GM12874 (cell line): ENCODE data around the gene YPEL3.

ENCODE experiments used
- TF ChIP-seq, protein P1 (sequence below): IDR thresholded peaks from 2 replicates; pipeline ENCODE4 v1.5.1; 2011; ENCODE audit warnings: low read depth, mild to moderate bottlenecking, control low read depth, low read length, moderate library complexity; ENCODE audit not compliant: insufficient read depth

YPEL3 gene

DNA sequence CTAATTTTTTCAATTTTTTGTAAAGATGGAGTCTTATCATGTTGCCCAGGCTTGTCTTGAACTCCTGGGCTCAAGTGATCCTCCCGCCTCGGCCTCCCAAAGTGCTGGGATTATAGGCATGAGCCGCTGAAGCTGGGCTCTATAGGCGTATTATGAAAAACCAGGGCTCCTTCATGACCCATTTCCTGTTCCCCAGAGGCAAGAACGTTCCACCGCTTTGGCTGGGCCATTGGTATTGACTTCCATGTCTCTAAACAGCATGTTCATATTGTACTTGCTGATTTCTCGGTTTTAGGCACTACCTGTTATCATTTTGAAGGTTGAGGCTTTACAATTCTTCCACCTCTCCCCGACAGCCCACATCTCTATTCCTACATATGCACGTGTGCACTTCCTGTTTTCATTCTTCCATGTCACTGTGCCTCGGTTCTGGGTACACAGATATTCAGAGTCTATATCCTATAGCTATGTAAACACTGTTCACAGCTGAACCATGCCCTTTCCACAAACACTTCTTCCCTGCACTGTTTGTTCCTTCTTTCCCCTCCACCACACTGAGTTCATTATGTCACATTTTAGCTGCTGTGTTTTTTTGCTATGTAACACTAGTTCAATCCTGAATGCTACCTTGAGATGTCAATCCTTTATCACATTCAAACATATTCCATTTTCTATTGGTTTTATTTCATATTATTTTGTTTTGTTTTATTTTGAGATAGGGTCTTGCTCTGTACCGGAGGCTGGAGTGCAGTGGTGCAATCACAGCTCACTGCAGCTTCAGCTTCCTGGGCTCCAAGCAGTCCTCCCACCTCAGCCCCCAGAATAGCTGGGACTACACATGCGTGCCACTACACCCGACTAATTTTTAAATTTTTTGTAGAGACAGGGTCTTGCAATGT, 43.8 kb upstream of the YPEL3 start:
- TF ChIP-seq, protein P1, sequence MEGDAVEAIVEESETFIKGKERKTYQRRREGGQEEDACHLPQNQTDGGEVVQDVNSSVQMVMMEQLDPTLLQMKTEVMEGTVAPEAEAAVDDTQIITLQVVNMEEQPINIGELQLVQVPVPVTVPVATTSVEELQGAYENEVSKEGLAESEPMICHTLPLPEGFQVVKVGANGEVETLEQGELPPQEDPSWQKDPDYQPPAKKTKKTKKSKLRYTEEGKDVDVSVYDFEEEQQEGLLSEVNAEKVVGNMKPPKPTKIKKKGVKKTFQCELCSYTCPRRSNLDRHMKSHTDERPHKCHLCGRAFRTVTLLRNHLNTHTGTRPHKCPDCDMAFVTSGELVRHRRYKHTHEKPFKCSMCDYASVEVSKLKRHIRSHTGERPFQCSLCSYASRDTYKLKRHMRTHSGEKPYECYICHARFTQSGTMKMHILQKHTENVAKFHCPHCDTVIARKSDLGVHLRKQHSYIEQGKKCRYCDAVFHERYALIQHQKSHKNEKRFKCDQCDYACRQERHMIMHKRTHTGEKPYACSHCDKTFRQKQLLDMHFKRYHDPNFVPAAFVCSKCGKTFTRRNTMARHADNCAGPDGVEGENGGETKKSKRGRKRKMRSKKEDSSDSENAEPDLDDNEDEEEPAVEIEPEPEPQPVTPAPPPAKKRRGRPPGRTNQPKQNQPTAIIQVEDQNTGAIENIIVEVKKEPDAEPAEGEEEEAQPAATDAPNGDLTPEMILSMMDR: no peak

GRCh38 chr16:30137897-30138296, 41.9 kb upstream of the YPEL3 start:
- TF ChIP-seq, protein P1: no peak

- TF ChIP-seq, protein P1: no peak
Measured at GRCh38 chr16:30136971-30137605, 41.1 kb upstream of the YPEL3 start.

DNA sequence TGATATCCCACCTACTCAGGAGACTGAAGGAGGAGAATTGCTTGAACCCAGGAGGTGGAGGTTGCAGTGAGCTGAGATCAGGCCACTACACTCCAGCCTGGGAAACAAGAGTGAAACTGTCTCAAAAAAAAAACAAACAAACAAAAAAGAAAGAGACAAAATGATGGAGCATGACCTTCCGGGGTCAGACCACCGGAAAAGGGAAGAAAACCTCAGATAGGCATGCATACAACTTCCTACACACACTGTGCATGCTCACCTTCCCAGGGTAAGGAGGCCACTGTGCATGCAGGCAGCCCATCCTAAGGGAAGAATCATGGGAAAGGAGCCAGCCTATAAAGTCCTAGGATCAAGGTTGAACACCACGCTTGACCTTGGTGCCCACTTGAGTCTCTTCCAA, 36.6 kb upstream of the YPEL3 start:
- TF ChIP-seq, protein P1: no peak

- TF ChIP-seq, protein P1: no peak
Measured at GRCh38 chr16:30131869-30132475, 36.0 kb upstream of the YPEL3 start.

- TF ChIP-seq, protein P1: no peak
Measured at GRCh38 chr16:30127993-30128392, 32.0 kb upstream of the YPEL3 start.

- TF ChIP-seq, protein P1: no peak
Measured at GRCh38 chr16:30124985-30125379, 29.0 kb upstream of the YPEL3 start.
